GM18858 (cell line): ENCODE results near the gene TFB2M.
A peak's percentile ranks its signal among the peaks of the same experiment; 100 is the strongest.
"Not testable (repeated sequence)": the region's sequence is repeated elsewhere in the genome, so short reads cannot be mapped to it uniquely, and the experiment has no call there.

Experiments used
- ATAC-seq: cut with Tn5 transposase; IDR thresholded peaks from one replicate; pipeline ENCODE4 v1.9.1; 2021; ENCODE audit not compliant: unreplicated experiment

Gene TFB2M

DNA sequence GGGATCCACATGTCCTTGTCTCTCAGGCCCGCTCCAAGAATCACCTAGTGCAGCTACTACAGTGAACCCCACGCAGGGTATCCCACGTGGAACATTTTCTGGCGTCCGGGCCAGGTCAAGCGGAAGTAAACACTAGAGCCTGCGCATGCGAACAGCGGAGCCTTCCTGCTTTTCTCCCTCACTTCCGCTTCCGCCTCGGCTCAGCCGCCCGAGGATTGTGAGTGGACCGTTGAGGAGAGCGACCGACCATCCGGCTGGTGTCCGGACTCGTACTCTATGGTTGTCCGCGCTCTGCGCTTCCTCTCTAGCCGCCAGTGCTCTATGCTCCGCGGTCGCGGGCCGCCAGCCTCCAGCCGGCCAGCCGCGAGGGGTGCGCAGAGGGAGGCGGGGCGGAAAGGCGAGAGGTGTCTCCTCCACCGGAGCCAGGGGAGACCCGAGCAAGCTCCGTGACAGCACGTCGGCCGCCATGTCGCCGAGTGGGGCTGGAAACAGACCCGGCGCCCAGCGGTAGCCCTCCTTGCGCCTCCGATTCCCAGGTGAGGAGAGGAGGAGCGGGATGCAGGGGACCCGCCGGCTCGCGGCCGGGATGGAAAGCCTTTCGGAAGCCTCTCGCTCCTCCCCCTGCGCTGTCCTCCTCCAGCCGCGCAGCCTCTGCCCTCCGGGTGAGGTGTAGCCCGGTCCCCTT is at the start of gene TFB2M, which contains the start of gene CNST:
Gene TFB2M, minus strand, starts transcription at position 134 of the 685 bp plus-strand sequence. Its CDS starts 123 bp downstream, at position 11.
Gene CNST, plus strand, starts transcription at position 329 of the 685 bp plus-strand sequence. CDS start 25,107 bp downstream, outside the sequence.
- ATAC-seq: peak; percentile 93

- ATAC-seq: no peak
These were observed 47.2 kb upstream of the TFB2M start for GRCh38 chr1:246613096-246613758.

- ATAC-seq: no peak
These were observed 43.6 kb upstream of the TFB2M start for GRCh38 chr1:246609632-246610031.

GRCh38 chr1:246608616-246609376 is 42.7 kb upstream of the TFB2M start:
- peak; percentile 57 for ATAC-seq

GRCh38 chr1:246607462-246607861 is 41.4 kb upstream of the TFB2M start:
- no peak for ATAC-seq

GRCh38 chr1:246605231-246605630 is 39.2 kb upstream of the TFB2M start:
- not testable (repeated sequence) for ATAC-seq

- ATAC-seq: no peak
These were observed 36.1 kb upstream of the TFB2M start for GRCh38 chr1:246602194-246602593.

GRCh38 chr1:246600579-246600978 is 34.5 kb upstream of the TFB2M start:
- ATAC-seq: no peak

DNA sequence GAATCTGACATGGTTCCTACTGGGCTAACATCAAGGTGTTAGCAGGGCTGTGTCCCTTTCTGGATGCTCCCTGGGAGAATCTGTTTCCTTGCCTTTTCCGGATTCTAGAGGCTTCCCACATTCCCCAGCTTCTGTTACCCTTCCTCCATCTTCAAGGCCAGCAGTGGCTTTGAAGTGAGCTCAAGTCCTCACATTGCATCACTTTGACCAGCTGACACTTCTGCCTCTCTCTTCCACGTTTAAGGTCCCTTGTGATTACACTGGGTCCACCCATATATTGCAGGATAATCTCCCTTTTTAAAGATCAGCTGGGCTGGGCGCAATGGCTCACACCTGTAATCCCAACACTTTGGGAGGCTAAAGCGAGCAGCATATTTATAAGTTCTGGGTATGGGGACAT is 33.3 kb upstream of the TFB2M start:
- ATAC-seq: no peak

DNA sequence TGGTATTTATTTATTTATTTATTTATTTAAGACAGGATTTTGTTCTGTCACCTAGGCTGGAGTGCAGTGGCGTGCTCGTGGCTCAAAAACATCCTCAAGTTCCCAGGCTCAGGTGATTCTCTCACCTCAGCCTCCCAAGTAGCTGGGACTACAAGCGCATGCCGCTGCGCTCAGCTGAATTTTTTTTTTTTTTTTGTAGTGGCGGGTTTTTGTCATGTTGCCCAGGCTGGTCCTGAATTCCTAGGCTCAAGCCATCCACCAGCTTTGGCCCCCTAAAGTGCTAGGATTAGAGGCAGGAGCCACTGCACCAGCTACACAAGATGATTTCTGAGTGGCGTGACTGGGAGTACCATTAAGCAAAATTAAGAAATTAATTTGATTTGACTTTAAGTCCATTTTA is 31.9 kb upstream of the TFB2M start:
- ATAC-seq: no peak

- no peak for ATAC-seq
These were observed 31.3 kb upstream of the TFB2M start for GRCh38 chr1:246597340-246597739.

- ATAC-seq: no peak
These were observed 29.1 kb upstream of the TFB2M start for GRCh38 chr1:246595146-246595545.

GRCh38 chr1:246592695-246593094 is 26.6 kb upstream of the TFB2M start:
- ATAC-seq: no peak

- ATAC-seq: no peak
These were observed 25.9 kb upstream of the TFB2M start for GRCh38 chr1:246591958-246592357.

DNA sequence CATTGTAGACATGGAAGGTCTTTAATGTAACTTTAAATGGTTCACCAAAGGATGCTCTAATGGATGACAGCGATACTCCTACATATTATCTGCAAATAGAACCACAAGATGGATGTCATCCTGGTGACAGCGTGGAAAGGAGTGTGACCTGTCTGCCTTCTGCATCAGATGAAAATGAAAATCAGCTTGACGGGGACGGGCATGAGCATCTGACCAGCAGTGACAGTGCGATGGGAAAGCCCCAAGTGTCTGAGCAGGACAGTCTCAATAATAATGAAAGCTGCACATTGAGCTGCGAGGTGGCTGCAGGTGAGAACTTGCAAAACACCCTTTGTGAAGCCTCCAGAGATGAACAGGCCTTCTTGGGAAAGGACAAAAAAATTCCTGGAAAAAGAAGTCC is 25.4 kb upstream of the TFB2M start:
- peak; percentile 93 for ATAC-seq

DNA sequence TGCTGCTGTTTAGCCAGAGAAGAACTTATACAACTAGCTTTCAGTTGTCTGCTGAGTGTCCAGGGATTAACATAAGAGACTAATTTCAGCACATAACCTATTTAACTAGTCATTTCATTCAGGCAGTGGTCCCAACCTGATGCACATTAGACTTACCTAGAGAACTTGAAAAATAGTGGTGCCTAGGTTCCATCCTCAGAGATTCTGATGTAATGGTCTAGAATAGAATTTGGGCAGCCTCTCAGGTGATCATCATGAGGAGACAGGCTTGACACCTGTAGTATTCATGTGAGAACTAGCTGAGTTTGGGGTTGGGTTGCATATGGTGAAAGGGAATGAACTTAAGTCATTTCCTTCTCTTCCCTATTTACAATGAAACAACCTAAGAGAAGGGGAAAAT is 25.0 kb upstream of the TFB2M start:
- ATAC-seq: peak; percentile 26

DNA sequence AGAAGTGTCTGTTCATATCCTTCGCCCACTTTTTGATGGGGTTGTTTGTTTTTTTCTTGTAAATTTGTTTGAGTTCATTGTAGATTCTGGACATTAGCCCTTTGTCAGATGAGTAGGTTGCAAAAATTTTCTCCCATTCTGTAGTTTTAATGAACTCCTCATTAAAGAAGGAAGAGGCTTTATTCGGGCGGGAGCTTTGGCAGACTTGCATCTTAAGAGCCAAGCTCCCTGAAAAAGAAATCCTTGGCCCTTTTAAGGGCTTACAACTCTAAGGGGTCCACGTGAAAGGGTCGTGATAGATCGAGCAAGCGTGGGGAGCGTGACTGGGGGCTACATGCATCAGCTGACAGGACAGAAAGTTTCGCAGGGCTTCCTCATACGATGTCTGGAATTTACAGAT is 23.9 kb upstream of the TFB2M start:
- ATAC-seq: not testable (repeated sequence)

- ATAC-seq: no peak
These were observed 22.2 kb upstream of the TFB2M start for GRCh38 chr1:246588159-246588721.

DNA sequence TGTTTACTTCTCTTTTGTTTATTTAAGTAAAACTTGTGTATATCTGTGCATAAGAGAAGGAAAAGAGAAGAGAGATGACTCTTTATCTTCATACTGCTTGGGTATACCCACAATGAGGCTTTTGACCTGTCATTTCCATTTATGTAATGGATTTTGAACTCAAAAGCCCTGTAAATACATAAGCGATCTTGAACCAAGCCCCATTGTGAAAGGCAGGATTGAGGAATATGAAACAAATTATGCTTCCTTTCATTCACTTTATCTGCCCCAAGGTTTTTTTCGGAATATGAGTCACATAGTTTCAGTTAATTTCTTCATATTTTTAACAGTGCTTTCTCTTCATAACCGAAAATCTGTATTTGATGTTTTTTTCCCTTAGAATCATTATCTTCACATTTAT is 21.5 kb upstream of the TFB2M start:
- ATAC-seq: no peak

GRCh38 chr1:246587032-246587431 is 21.0 kb upstream of the TFB2M start:
- ATAC-seq: no peak

DNA sequence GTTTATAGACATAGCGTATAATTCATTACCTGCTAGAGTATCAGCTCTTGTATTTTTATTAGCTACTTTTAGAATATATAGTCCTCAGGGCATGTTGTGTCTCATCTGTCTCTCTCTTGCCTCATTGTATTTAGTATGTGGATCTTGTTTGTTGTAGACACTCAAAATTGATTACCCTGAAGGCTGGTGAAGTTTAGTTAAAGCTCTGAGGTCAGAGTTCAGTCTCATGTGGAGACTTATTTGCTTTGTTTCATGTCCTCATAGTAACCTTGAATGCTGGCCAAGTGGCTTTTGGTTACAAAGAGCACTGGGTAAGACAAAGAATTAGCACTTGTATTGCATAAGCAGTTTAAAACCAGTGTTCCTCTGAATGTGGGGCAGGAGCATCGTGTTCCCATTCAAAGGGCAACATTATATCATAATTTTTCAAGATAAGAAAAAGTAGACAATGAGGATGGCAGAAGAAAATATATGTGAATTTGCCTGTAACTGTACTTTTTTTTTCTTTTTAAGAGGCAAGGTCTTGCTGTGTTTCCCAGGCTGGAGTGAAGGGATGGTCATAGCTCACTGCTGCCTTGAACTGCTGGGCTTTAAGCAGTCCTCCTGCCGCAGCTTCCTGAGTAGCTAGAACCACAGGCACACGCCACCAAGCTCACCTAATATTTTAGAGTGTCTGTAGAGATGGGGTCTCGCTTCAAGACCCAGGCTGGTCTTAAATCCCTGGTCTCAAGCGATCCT is 17.6 kb upstream of the TFB2M start:
- ATAC-seq: no peak
